ENCODE measurements around the gene SYNRG. TPM values are rescaled to one million over a fixed set of nuclear protein-coding genes. Genes with fewer than 3 reads are reported as not detected.

SYNRG gene
- total RNA-seq, 2 donors from 2014 or later, result 20.7 to 24.3 TPM

GRCh38 chr17:37557482-37557881 lies 51.7 kb downstream of the SYNRG start:
- intact Hi-C loops (cut with DNase I), result no loop called here
- no peak for DNase-seq (ENCODE audit: low spot score)

DNA sequence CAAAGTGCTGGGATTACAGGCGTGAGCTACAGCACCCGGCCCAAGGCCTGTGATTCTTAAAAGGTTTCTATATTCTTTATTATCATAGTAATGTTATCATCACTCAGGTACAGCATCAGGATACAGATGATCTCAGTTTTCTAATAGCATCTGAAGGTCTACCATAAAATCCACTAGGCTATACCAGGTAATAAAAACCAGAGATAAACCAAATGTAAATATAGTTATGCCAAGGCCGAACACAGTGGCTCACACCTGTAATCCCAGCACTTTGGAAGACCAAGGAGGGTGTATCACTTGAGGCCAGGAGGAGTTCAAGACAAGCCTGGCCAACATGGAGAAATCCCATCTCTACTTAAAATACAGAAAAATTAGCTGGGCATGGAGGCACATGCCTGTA lies 53.8 kb downstream of the SYNRG start:
- no peak for DNase-seq (ENCODE audit: low spot score)
- intact Hi-C loops (cut with DNase I), result no loop called here

GRCh38 chr17:37553401-37553966 lies 55.7 kb downstream of the SYNRG start:
- DNase-seq (ENCODE audit: low spot score), result no peak
- intact Hi-C loops (cut with DNase I), result no loop called here

- DNase-seq (ENCODE audit: low spot score), result no peak
- intact Hi-C loops (cut with DNase I), result no loop called here
Observed at GRCh38 chr17:37551788-37552187, 57.4 kb downstream of the SYNRG start.

DNA sequence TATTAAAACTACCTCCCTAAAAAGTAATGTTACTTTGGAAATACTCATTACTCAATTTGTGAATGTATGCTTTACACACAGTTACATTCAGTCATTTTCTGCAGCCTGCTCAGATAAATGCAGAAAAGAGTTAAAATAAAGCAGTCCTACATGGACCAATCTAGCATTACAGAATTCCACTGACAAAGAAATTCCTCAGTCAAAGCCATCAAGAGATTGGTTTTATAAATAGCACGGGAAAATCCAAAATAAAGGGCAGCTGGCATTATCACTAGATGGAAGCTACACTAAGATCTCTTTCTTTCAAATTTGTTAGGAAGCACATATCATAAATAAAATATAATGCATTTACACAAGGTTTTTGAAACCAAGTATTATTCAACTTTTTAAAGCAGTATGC lies 61.2 kb downstream of the SYNRG start:
- DNase-seq (ENCODE audit: low spot score), result no peak
- intact Hi-C loops (cut with DNase I), result no loop called here

DNA sequence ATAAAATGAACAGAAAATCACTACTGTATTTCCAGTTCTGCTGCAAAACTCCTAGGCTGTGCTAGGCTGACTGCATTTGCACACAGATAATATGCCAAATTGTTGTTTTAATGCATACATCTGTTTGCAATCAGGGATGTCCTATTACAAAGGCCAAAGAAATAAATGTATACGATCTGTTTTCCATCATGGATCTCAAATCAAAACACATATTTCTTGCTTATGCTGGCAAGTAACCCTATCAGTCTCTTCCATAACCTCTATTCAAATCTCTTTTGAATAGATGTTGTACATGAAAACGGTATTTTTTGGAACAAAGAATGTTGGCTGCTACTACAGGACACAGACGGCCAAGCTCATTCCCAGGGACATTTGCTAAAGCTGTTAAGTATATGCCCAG lies 62.9 kb downstream of the SYNRG start:
- DNase-seq (ENCODE audit: low spot score), result no peak
- intact Hi-C loops (cut with DNase I), result no loop called here

DNA sequence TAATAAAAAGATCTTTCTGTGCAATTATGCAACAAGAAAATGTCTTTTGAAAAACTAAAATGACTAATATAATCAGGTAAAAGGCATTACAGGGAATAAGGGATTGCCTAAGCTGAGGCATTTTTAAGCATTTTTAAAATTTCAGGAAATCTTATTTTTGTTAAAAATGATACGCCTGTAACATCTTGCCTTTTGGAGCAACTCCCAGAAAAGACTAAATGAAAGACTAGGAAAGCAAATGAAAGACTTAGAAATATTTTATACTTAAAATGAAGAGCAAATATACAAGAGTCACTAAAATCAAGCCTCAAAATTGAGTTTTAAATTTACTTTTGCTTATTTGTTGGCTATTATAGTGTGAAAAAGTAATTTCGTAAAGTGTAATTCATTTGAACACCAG lies 63.7 kb downstream of the SYNRG start:
- intact Hi-C loops (cut with DNase I), result no loop called here
- no peak for DNase-seq (ENCODE audit: low spot score)

DNA sequence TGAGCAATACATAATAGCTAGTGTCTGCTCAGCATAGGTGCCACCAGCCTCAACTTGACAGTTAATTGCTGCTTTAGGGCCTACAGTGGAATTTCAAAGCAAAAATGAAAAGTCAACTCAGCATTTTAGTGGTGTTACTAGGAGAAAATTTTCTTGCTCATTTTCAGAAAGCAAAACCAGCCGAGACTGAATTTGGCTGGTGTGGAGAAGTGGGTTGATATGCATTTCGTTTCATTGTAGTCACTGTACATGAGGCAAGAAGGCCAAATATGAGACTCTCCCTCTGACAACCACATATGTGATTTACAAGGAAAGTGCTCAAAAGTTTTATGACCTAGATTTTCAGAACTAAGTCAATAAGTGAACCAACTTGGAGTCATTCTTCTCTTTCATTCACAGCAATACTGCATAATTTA lies 65.6 kb downstream of the SYNRG start:
- no peak for DNase-seq (ENCODE audit: low spot score)
- intact Hi-C loops (cut with DNase I), result loop anchor here in 1 of 2 donors (5.0 kb wide), 1 partner anchor 496 kb away; no protein-coding TSS in a partner anchor

DNA sequence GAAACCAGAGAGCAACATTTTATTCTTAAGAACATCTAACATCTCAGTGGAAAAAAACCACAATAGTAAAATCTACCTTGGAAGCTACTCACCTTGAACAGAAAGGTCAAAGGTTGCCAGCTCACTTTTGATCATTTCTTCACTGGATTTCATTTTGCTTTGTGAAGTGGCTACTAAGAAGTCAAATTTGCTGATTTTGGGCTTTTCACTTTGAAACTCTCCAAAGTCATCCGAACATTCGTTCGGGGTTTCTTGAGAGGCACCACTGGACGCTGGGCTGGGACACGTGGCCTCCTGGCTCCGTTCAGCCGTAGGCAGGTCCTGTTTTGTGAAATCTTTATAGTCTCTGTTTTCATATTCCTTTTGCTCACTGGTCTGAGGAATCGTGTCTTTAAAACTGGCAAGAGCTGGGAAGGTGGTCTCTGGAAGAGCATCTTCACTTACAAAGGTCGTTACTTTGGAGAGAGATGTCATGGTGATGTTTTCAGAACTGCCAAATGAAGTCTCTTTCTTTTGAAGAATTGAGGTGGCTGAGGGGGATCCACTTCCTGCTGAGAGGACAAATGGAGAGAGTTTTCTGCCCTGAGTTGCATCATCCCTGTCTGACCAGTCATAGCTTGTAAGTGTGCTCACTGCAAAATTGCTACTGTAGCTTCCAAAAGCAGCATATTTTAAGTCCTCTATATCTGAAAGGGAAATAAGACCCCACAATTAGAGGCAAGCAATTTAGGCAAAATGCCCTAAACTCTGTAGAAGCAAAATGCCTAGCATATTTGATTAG lies 67.1 kb downstream of the SYNRG start:
- intact Hi-C loops (cut with DNase I), result loop anchor here in 1 of 2 donors (5.0 kb wide), 1 partner anchor 495 kb away; no protein-coding TSS in a partner anchor
- no peak for DNase-seq (ENCODE audit: low spot score)

GRCh38 chr17:37538981-37539659 lies 70.1 kb downstream of the SYNRG start:
- intact Hi-C loops (cut with DNase I), result no loop called here
- no peak for DNase-seq (ENCODE audit: low spot score)

- intact Hi-C loops (cut with DNase I), result no loop called here
- DNase-seq (ENCODE audit: low spot score), result no peak
Observed at GRCh38 chr17:37535906-37536305, 73.3 kb downstream of the SYNRG start.

DNA sequence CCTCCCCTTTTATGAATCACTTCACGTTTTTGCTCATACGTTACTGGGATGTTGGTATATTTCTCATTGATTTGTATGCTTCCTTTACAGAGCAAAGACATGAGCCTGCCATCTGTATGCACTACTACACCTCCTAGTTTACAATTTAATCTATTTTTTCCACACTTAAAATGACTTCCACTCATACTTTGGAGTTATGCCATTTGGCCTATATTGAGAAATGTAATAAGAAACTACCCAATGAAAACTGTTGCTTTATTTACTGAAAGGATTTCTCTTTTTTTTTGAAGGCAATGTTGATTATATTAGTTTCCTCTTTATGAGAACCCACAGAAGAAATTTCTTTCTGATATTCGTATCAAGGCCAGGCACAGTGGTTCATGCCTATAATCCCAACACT lies 76.5 kb downstream of the SYNRG start:
- intact Hi-C loops (cut with DNase I), result no loop called here
- DNase-seq (ENCODE audit: low spot score), result no peak

- no peak for DNase-seq (ENCODE audit: low spot score)
- intact Hi-C loops (cut with DNase I), result no loop called here
Observed at GRCh38 chr17:37530420-37530819, 78.8 kb downstream of the SYNRG start.

- intact Hi-C loops (cut with DNase I), result no loop called here
- no peak for DNase-seq (ENCODE audit: low spot score)
Observed at GRCh38 chr17:37527249-37527851, 81.9 kb downstream of the SYNRG start.

DNA sequence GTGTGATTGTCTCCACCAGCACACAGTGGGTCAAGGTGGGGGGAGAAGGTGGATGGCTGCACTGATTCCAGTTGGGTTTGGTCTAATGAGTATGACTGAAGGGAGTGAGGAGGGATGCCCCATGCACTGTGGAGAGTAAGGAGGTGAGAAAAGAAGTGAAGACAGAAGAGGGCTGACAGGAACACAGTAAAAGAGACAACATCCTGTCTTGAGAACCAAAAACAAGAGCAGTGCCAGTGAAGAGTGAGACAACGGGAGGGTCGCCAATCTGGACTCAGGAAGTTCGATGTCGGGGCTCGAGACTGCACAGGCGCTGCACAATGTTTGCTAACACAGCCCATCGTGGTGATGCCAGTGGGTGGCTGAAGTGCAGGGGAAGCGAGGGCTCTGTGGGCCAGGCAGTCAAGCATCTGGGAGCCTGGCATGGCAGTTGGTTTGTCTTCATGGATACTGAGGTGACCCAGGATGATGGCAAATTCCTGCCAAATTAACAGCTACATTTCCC lies 85.5 kb downstream of the SYNRG start:
- no peak for DNase-seq (ENCODE audit: low spot score)
- intact Hi-C loops (cut with DNase I), result no loop called here

DNA sequence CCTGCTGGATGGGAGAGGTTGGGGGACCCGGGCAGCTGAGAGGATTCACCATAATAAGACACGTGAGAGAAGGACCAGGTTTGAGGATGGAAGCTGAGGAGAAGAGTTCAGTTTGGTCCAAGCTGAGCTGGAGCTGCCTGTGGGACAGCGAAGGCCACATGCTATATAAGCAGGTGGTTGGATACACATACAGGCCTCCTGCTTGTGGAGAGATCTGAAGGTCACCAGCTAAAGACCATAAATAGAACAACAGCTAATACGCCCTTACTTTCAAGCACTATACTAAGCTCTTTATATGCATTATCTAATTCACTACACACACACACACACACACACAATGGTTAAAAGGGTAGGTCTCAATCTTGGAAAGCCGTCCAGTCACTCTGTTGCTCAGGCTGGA lies 87.4 kb downstream of the SYNRG start:
- intact Hi-C loops (cut with DNase I), result no loop called here
- DNase-seq (ENCODE audit: low spot score), result no peak

DNA sequence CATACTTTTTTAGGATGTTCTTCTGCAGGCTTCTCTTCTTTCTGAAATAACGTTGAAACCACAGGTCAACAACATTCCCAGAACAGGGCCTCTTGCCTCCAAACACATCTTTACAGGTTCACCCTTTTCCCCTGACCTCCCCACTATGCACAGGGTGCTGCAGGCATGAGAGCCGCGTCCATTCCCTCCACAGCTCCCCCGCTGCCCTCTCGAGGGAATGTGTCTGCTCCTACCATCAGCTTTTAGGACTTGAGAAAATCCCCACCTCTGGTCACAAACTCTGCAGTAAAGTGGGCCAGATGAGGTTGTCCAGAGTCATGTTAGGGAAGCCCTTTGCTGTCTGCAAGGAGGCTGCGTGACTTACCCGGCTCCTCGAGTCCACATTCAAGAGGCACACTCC lies 89.0 kb downstream of the SYNRG start:
- intact Hi-C loops (cut with DNase I), result no loop called here
- no peak for DNase-seq (ENCODE audit: low spot score)

DNA sequence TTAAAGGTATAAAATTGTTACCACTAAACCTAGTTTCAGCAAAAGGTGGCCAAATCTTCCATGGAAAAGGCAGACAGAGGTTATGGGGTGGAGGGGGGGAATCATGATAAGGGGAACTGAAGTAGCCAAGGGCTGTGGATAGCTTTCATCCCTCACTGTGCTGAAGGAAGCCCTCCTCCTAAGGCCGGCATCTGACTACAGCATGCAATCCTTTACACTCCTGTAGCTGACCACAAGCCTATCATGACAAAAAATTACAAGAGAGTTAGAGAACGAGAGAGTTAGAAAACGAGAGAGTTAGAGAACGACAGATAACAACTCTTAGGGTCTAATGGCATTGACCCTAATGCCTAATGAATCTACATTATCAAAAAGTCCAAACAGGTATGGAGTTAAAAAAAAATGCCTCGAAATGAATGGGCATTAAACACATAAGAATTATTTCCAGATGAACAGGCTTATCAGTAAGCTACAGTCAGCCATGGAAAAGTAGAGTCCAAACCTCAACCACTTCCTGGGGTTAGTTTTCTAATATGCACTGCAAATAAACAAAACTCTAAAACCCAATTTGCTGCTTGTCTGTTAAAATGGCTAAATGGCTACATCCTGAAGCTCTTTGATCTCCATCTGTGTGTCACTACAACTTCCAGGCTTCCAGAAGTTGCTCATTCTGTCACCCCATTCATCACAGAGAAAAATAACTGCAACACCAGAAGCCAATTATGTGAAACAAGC lies 89.8 kb downstream of the SYNRG start:
- DNase-seq (ENCODE audit: low spot score), result no peak
- intact Hi-C loops (cut with DNase I), result no loop called here

GRCh38 chr17:37518826-37519225 lies 90.4 kb downstream of the SYNRG start:
- intact Hi-C loops (cut with DNase I), result no loop called here
- no peak for DNase-seq (ENCODE audit: low spot score)
